Hepatocyte (in vitro differentiated cells): ENCODE measurements around the gene RANGRF.

Experiments used
- CTCF ChIP-seq: fragments of 200-600 bp; sonication (generic); IDR thresholded peaks from 2 replicates; pipeline ENCODE4 v1.5.1; 2016; ENCODE audit warnings: antibody characterized with exemption, mild to moderate bottlenecking; ENCODE audit not compliant: poor library complexity
- EZH2 ChIP-seq: fragments of 200-600 bp; sonication (generic); IDR thresholded peaks from 2 replicates; pipeline ENCODE4 v1.6.1; 2016; ENCODE audit warnings: antibody characterized with exemption, mild to moderate bottlenecking, borderline replicate concordance
- EZH2phosphoT487 ChIP-seq: fragments of 200-600 bp; sonication (generic); IDR thresholded peaks from one replicate; pipeline ENCODE4 v1.6.1; 2018; ENCODE audit warnings: antibody characterized with exemption, mild to moderate bottlenecking, low read depth, moderate library complexity; ENCODE audit not compliant: unreplicated experiment, severe bottlenecking

GRCh38 chr17:8275421-8276290 is 12.8 kb upstream of the RANGRF start:
- TF ChIP-seq CTCF (no peak), EZH2phosphoT487 (no peak), EZH2 (no peak)
